Left lung (tissue), 10 donors: ENCODE measurements around the gene CAMTA1. TPM values are rescaled to one million over a fixed set of nuclear protein-coding genes. Genes with fewer than 3 reads are reported as not detected.

ENCODE experiments used
- ATAC-seq: fragments of 200-7000 bp; cut with Tn5 transposase; one replicate; pipeline ENCODE4 v1.9.1; 2020; ENCODE audit warnings: moderate library complexity
- DNase-seq, 4 donors: peaks; one replicate each; pipeline ENCODE4 v3.0.0-alpha.2; 2013 to 2020
- H3K27ac ChIP-seq, 2 donors: fragments of 200-600 bp; sonication (generic) in 1 of 2; one replicate each; pipeline versions ENCODE4 v1.5.0 to v1.8.0; 2020 to 2021
- H3K27me3 ChIP-seq, 2 donors: fragments of 200-600 bp; sonication (generic) in 1 of 2; one replicate each; pipeline versions ENCODE4 v1.5.0 to v1.8.0; 2020 to 2021
- H3K36me3 ChIP-seq, 2 donors: fragments of 200-600 bp; sonication (generic) in 1 of 2; one replicate each; pipeline versions ENCODE4 v1.5.0 to v1.8.0; 2020 to 2021
- H3K4me1 ChIP-seq, 2 donors: fragments of 200-600 bp; one replicate each; pipeline ENCODE4 v1.8.0; 2021
- H3K4me3 ChIP-seq, 2 donors: fragments of 200-600 bp; sonication (generic) in 1 of 2; one replicate each; pipeline versions ENCODE4 v1.5.0 to v1.8.0; 2020 to 2021; ENCODE audit warnings: mild to moderate bottlenecking in 1 of 2
- H3K9me3 ChIP-seq, 2 donors: fragments of 200-600 bp; sonication (generic) in 1 of 2; one replicate each; pipeline versions ENCODE4 v1.5.0 to v1.8.0; 2020 to 2021
- intact Hi-C, 2 donors: fragments of 100-400 bp; cut with DNase I; formaldehyde crosslinking; loops; one replicate each; pipeline versions ENCODE4 v1.11.2 to v1.14.2; 2022
- polyA plus RNA-seq, 6 donors: library from polyadenylated mRNA; unstranded; fragments of 120-200 nt; gene quantifications; one replicate each; pipeline ENCODE4 v1.2.1, GENCODE V29; 2013; ENCODE audit not compliant: insufficient read length in 6 of 6
- total RNA-seq, 2 donors: library from RNA; stranded (reverse); fragmentation: NEBNext Ultra II Directional; extraction: Animal tissue kit (Norgen Biotek cat#: 25700); gene quantifications; one replicate each; pipeline ENCODE4 v1.2.1, GENCODE V29; 2021
- TF ChIP-seq, protein P1 (sequence below), 2 donors: fragments of 200-600 bp; sonication (generic) in 1 of 2; IDR thresholded peaks; one replicate each; pipeline versions ENCODE4 v1.5.0 to v1.8.0; 2021; ENCODE audit warnings: antibody characterized with exemption in 2 of 2
- donor health status: DM: no; HTN: yes; CAD: no.
- donor health status: DM: no; HTN: no; CAD: no.

The CAMTA1 gene
- total and polyA plus RNA-seq, 8 donors: 42.7 to 69.1 (median 49.4) TPM

- TF ChIP-seq, protein P1, sequence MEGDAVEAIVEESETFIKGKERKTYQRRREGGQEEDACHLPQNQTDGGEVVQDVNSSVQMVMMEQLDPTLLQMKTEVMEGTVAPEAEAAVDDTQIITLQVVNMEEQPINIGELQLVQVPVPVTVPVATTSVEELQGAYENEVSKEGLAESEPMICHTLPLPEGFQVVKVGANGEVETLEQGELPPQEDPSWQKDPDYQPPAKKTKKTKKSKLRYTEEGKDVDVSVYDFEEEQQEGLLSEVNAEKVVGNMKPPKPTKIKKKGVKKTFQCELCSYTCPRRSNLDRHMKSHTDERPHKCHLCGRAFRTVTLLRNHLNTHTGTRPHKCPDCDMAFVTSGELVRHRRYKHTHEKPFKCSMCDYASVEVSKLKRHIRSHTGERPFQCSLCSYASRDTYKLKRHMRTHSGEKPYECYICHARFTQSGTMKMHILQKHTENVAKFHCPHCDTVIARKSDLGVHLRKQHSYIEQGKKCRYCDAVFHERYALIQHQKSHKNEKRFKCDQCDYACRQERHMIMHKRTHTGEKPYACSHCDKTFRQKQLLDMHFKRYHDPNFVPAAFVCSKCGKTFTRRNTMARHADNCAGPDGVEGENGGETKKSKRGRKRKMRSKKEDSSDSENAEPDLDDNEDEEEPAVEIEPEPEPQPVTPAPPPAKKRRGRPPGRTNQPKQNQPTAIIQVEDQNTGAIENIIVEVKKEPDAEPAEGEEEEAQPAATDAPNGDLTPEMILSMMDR (IDR thresholded peaks at IDR 0.05): no peak
These were observed 679.5 kb downstream of the CAMTA1 start for GRCh38 chr1:7464736-7465135.

DNA sequence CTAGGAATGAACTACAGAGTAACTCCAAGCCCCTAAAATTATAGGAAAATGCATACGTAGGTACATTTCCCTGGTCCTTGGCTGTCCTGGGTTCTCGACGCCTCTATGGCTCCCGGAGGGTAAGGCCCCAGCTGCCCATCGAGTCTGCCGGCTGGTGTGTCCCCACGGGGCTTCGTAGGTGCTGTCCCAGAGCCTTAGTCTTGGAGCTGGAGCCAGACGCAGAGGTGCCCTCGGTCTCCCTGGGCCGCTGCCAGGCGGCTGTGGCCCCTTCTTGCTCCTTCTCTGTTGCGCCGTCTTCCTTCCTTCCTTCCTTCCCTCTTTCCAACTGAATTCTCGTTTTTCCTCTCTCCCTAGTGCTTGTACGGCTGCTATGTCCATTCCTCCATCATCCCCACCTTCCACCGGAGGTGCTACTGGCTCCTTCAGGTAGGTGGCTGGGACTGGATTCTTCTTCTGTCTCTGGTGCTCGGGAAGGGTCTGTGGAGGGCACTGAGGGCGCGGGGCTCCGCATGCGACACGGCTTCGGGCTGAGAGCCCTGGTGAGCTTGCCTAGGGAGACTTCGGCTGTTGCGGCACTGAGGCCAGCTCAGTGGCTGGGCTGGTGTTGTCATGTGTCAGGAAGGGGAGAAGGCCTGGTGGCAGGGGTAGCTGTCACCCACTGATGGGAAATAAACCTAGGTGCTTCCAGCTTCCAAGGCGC lies 682.4 kb downstream of the CAMTA1 start:
- H3K4me1 ChIP-seq: peaks cover 10 to 11% of the 10 kb centered on the region in 2 donors
- no peaks in the 10 kb centered on the region for H3K36me3 ChIP-seq
- no peaks in the 10 kb centered on the region for H3K27me3 ChIP-seq
- ATAC-seq (no peak), DNase-seq (peak in 1 of 4 donors; percentile 51)
- TF ChIP-seq, protein P1 (IDR thresholded peaks at IDR 0.05): no peak
- H3K4me3 ChIP-seq: no peak overlapping the region
- H3K27ac ChIP-seq: no peak overlapping the region
- intact Hi-C loops: no loop called here
- no peaks in the 10 kb centered on the region for H3K9me3 ChIP-seq

More at GRCh38 chr1:7464736-7465135, 679.5 kb downstream of the CAMTA1 start:
- no peak for ATAC-seq
- H3K27me3 ChIP-seq: no peaks in the 10 kb centered on the region
- H3K4me3 ChIP-seq: no peak overlapping the region
- H3K27ac ChIP-seq: no peak overlapping the region
- peak in 1 of 4 donors; percentile 51 for DNase-seq
- H3K9me3 ChIP-seq: no peaks in the 10 kb centered on the region
- no peaks in the 10 kb centered on the region for H3K36me3 ChIP-seq
- intact Hi-C loops: no loop called here
- H3K4me1 ChIP-seq: no peaks in the 10 kb centered on the region

DNA sequence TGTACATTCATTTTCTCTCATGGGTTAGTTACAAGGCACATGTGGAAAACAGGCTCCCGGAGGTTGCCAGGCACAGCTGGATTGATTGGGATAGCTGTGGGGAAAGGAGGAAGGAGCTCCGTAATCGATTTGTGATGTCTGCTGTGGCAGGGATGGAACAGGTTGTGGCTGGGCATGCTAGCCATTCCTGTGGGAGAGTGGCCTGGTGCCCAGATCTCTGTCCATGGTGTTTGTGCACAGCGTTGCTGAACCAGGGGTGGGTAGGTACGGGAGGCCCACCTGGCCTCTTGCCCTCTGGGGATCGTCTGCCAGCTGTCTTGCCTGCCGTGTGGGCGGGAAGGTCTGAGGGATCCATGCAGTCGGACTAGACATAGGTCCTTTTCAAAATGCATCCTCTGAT lies 683.0 kb downstream of the CAMTA1 start:
- intact Hi-C loops: no loop called here
- Histone ChIP-seq H3K27ac (no peak overlapping the region), H3K4me3 (no peak overlapping the region), H3K36me3 (no peaks in the 10 kb centered on the region), H3K9me3 (no peaks in the 10 kb centered on the region), H3K4me1 (peaks cover 10 to 11% of the 10 kb centered on the region in 2 donors), H3K27me3 (no peaks in the 10 kb centered on the region)
- DNase-seq (peak in 1 of 4 donors; percentile 31), ATAC-seq (no peak)
- TF ChIP-seq, protein P1 (IDR thresholded peaks at IDR 0.05): no peak

DNA sequence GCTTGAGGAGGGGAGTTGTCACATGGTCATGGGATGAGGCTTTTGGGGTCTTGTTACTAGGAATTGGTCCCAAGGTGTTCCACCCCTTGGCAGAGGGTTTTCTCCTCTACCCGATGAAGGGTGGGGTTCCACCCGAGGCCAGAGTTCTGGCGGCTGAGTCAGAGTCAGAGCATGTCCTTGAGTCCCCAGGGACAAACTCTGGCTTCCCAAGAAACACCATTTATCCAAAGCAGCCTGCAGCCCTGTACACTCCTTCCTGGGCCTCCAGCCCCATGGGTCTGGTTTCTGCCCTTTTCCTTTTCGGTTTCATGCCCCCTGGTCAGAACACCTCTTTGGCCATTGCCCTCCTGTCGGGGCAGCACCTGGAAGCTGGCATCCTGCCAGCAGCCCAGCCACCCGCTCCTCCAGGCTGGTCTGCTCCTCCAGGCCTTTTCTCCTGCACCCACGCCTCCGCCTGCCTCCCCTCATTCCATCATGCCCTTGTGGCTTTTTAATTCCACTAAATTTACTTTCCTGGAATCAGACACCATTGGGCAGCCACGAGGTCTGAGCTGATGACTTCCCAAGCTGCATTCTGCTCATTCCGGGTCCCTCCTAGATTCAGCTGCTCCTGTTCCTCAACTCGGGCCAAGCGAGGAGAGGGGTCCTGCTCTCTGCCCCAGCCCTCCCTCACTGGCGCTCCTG lies 684.1 kb downstream of the CAMTA1 start:
- Histone ChIP-seq H3K36me3 (no peaks in the 10 kb centered on the region), H3K27ac (no peak overlapping the region), H3K4me1 (peaks cover 10 to 11% of the 10 kb centered on the region in 2 donors), H3K9me3 (no peaks in the 10 kb centered on the region), H3K4me3 (no peak overlapping the region), H3K27me3 (no peaks in the 10 kb centered on the region)
- TF ChIP-seq, protein P1 (IDR thresholded peaks at IDR 0.05): no peak
- DNase-seq (peak in 1 of 4 donors; percentile 60), ATAC-seq (no peak)
- intact Hi-C loops: no loop called here

GRCh38 chr1:7470904-7471638 lies 685.8 kb downstream of the CAMTA1 start:
- H3K4me1 ChIP-seq: peaks cover 10 to 11% of the 10 kb centered on the region in 2 donors
- ATAC-seq: peak; percentile 66
- H3K27me3 ChIP-seq: no peaks in the 10 kb centered on the region
- TF ChIP-seq, protein P1 (IDR thresholded peaks at IDR 0.05): no peak
- H3K4me3 ChIP-seq: no peak overlapping the region
- H3K27ac ChIP-seq: peak overlapping the region; percentile 71 to 86
- intact Hi-C loops: no loop called here
- H3K36me3 ChIP-seq: no peaks in the 10 kb centered on the region
- peak in 3 of 4 donors; percentile 75 to 87 (median 85) for DNase-seq
- no peaks in the 10 kb centered on the region for H3K9me3 ChIP-seq
